Lower leg skin (tissue), 4 donors: ENCODE data around the gene ZNF770. TPM values are rescaled to one million over a fixed set of nuclear protein-coding genes. Genes with fewer than 3 reads are reported as not detected.
"Not testable (repeated sequence)": the region's sequence is repeated elsewhere in the genome, so short reads cannot be mapped to it uniquely, and the experiment has no call there.

ENCODE experiments used
- DNase-seq, 2 donors: peaks; one replicate each; pipeline ENCODE4 v3.0.0-alpha.2; 2019; ENCODE audit warnings: low spot score in 2 of 2
- H3K4me3 ChIP-seq: fragments of 200-600 bp; sonication (generic); 2 replicates; pipeline ENCODE4 v1.5.1; 2017; ENCODE audit warnings: mild to moderate bottlenecking, low read depth; ENCODE audit not compliant: poor library complexity, severe bottlenecking
- CTCF ChIP-seq, 3 donors: fragments of 450-650 bp; IDR thresholded peaks; one replicate each; pipeline ENCODE4 v1.5.1; 2016; ENCODE audit warnings: antibody characterized with exemption in 3 of 3, mild to moderate bottlenecking in 3 of 3, moderate library complexity in 2 of 3
- POLR2A ChIP-seq, 2 donors: fragments of 450-650 bp; IDR thresholded peaks; one replicate each; pipeline ENCODE4 v1.6.1; 2016 to 2017; ENCODE audit warnings: antibody characterized with exemption in 2 of 2, mild to moderate bottlenecking in 1 of 2, moderate library complexity in 1 of 2
- WGBS, 2 donors: methylation state at CpG; one replicate each; pipeline ENCODE4 v1.1.5; 2018; 5-methylcytosine and 5-hydroxymethylcytosine counted together
- intact Hi-C: fragments of 100-400 bp; cut with DNase I; formaldehyde crosslinking; loops from one replicate; pipeline ENCODE4 v1.15.0; 2023; ENCODE audit warnings: low total_unique reads
- total RNA-seq, 4 donors: library from RNA; depleted of rRNA; stranded (reverse); fragments of >200 nt; gene quantifications; one replicate each; pipeline ENCODE4 v1.1.0, GENCODE V29; 2016

Gene ZNF770
- total RNA-seq, 4 donors from 2014 or later, result 45.3 to 96.7 (median 67.5) TPM

DNA sequence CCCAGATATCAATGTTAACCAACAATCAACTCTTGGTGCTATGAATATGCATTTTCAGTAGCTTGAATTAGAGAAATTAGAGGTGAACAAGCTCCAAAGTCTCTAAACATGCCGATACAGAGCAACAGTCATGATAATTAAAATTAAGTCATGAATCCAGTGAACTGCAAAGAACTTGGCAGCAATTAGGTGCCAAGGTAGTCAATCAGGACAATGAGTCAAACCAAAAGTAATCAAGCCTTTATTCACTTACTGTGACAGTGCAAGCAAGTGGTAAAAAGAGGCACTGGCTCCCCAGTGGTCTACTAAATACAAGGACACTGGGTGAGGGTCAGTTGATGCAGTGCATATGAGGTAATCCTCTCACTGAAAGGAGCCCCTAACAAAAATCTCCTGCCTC is 1.8 kb downstream of the ZNF770 start:
- 46 to 65% methylated on average over 1 of the region's 1 CpG for WGBS, 2 donors
- no peak overlapping the region for H3K4me3 ChIP-seq
- no peak for DNase-seq
- TF ChIP-seq CTCF (IDR thresholded peaks at IDR 0.05) (no peak), POLR2A (IDR thresholded peaks at IDR 0.05) (no peak)
- intact Hi-C loops, result no loop called here

- DNase-seq, result no peak
- intact Hi-C loops, result no loop called here
- 51 to 52% methylated on average over 9 of the region's 9 CpGs for WGBS, 2 donors
- TF ChIP-seq CTCF (IDR thresholded peaks at IDR 0.05) (no peak), POLR2A (IDR thresholded peaks at IDR 0.05) (no peak)
- no peak overlapping the region for H3K4me3 ChIP-seq
Measured at GRCh38 chr15:34984889-34985630, 3.0 kb downstream of the ZNF770 start.

- no peak overlapping the region for H3K4me3 ChIP-seq
- TF ChIP-seq POLR2A (IDR thresholded peaks at IDR 0.05) (no peak), CTCF (IDR thresholded peaks at IDR 0.05) (no peak)
- intact Hi-C loops, result no loop called here
- no peak for DNase-seq
- WGBS, 2 donors, result 45 to 94% methylated on average over 2 of the region's 2 CpGs
Measured at GRCh38 chr15:34976743-34977142, 11.3 kb downstream of the ZNF770 start.

- intact Hi-C loops, result no loop called here
- TF ChIP-seq CTCF (IDR thresholded peaks at IDR 0.05), result no peak
- no peak for TF ChIP-seq POLR2A (IDR thresholded peaks at IDR 0.05)
- DNase-seq, result no peak
- WGBS, 2 donors, result 89 to 92% methylated on average over 2 of the region's 2 CpGs
- H3K4me3 ChIP-seq, result no peak overlapping the region
Measured at GRCh38 chr15:34976073-34976472, 12.0 kb downstream of the ZNF770 start.

- 86 to 88% methylated on average over 2 of the region's 2 CpGs for WGBS, 2 donors
- no peak for DNase-seq
- TF ChIP-seq POLR2A (IDR thresholded peaks at IDR 0.05), result no peak
- TF ChIP-seq CTCF (IDR thresholded peaks at IDR 0.05), result no peak
- H3K4me3 ChIP-seq, result no peak overlapping the region
- intact Hi-C loops, result no loop called here
Measured at GRCh38 chr15:34973512-34973911, 14.6 kb downstream of the ZNF770 start.

- DNase-seq, intact Hi-C loops: not testable (repeated sequence)
- peak overlapping the region; percentile 84 for H3K4me3 ChIP-seq
- WGBS, 2 donors, result 65 to 68% methylated on average over 21 of the region's 21 CpGs
Measured at GRCh38 chr15:34970098-34970643, 17.9 kb downstream of the ZNF770 start.
